ENCODE data around the gene RUNX3.

Gene RUNX3

GRCh38 chr1:24888971-24889676 lies 41.0 kb downstream of the RUNX3 start:
- DNase-seq (ENCODE audit: low read depth in 3 of 3, low spot score in 1 of 3): no peak

DNA sequence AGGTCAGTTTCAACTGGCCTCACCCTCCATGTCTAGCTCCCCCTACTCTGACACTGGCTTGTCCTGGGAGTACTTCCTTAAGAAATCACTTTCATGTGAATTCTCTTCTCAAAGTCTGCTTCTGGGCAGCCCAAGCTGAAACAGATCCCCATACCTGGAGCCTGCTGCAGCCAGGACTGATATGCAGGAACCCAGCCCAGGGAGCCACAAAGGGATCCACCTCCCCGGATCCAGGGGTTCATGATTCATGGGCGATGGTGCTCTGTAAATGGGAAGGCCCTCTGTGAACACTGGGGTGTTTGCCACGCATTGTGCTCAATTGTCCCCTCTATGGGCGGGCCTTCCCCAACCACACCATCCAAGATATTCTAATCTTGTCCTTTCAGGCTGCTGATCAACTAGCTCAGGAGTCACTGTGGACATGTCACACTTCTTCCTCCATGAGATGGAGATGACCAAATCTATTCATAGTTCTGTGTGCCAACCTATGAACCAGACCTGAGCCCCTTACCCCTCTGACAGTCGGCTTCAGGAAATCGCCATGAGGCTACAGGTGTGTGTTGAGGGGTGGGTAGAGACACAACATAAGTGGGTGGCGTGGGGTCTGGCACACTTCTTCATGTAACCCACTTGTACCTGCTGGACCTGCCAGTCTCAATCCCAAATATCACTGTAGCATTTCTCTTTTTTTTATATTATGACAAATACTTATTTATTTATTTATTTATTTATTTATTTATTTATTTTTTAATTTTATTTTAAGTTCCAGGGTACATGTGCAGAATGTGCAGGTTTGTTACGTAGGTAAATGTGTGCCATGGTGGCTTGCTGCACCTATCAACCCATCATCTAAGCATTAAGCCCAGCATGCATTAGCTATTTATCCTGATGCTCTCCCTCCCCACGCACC lies 41.8 kb downstream of the RUNX3 start:
- DNase-seq (ENCODE audit: low read depth in 3 of 3, low spot score in 1 of 3): no peak

- no peak for DNase-seq (ENCODE audit: low read depth in 3 of 3, low spot score in 1 of 3)
Observed at GRCh38 chr1:24886241-24886640, 43.8 kb downstream of the RUNX3 start.

DNA sequence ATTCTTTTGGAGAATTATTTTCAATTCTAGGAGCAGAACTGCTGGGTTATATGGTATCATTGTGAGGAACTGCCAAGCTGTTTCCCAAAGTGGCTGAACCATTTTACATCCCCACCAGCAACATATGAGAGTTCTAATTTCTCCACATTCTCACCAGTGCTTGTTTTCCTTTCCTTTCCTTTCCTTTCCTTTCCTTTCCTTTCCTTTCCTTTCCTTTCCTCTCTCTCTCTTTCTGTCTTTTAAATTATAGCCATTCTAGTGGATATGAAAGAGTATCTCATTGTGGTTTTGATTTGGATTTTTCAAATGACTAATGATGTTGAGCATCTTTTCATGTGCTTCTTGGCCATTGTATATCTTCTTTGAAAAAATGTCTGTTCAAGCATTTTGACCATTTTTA lies 45.3 kb downstream of the RUNX3 start:
- no peak for DNase-seq (ENCODE audit: low read depth in 3 of 3, low spot score in 1 of 3)

GRCh38 chr1:24881034-24881433 lies 49.0 kb downstream of the RUNX3 start:
- no peak for DNase-seq (ENCODE audit: low read depth in 3 of 3, low spot score in 1 of 3)

- DNase-seq (ENCODE audit: low read depth in 3 of 3, low spot score in 1 of 3): no peak
Observed at GRCh38 chr1:24878775-24879742, 51.0 kb downstream of the RUNX3 start.

DNA sequence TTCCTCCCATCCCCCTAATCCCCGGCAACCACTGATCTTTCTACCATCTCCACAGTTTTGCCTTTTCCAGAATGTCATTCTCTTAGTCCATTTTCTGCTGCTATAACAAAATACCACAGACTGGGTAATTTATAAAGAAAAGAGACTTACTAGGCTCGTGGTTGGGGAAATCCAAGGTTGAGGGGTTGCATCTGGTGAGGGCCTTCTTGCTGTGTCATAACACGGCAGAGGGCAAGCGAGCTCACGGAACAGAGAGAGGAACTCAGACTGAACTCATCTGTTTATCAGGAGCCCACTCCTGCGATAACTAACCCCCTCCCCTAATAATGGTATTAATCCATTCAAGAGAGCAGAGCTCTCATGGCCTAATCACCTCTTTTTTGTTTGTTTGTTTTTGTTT lies 52.0 kb downstream of the RUNX3 start:
- DNase-seq (ENCODE audit: low read depth in 3 of 3, low spot score in 1 of 3): no peak

GRCh38 chr1:24875991-24876506 lies 54.0 kb downstream of the RUNX3 start:
- DNase-seq (ENCODE audit: low read depth in 3 of 3, low spot score in 1 of 3): no peak

DNA sequence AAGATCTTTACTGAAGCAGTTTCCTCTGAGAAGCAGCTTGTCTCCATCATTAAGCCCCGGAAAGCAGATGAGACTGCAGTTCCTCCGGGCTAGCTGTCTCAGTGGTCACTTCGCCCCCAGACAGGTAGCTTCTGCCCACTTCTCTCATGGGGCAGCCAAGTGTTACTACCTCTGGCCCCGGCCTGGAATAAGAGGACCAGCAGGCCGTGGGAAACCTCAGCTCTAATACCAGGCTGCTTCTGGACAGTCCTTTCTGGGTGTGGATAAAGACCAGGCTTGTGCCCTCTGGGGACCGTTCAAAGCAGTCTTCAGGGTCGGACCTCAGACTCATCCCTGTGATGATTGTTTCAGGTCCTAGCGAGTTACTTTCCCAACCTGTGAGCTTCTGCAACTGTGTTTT lies 54.8 kb downstream of the RUNX3 start:
- no peak for DNase-seq (ENCODE audit: low read depth in 3 of 3, low spot score in 1 of 3)

- no peak for DNase-seq (ENCODE audit: low read depth in 3 of 3, low spot score in 1 of 3)
Observed at GRCh38 chr1:24874611-24875234, 55.4 kb downstream of the RUNX3 start.

DNA sequence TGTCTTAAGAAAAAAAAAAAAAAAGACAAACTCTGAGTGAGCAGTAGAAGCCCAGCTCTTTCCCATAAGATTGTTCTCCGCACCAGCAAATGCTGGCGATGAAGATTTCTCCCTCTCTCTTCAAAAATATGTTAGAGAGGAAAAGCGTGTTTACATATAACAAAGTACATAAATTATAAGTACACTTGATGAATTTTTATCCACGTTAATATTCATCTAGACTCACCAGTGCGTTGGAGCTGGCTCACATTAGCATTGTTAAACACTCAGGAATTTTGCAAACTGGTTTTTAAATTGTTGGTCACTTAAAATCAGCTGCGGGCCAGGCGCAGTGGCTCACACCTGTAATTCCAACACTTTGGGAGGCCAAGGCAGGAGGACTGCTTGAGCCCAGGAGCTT lies 56.0 kb downstream of the RUNX3 start:
- DNase-seq (ENCODE audit: low read depth in 3 of 3, low spot score in 1 of 3): no peak

GRCh38 chr1:24873148-24873547 lies 56.9 kb downstream of the RUNX3 start:
- no peak for DNase-seq (ENCODE audit: low read depth in 3 of 3, low spot score in 1 of 3)

DNA sequence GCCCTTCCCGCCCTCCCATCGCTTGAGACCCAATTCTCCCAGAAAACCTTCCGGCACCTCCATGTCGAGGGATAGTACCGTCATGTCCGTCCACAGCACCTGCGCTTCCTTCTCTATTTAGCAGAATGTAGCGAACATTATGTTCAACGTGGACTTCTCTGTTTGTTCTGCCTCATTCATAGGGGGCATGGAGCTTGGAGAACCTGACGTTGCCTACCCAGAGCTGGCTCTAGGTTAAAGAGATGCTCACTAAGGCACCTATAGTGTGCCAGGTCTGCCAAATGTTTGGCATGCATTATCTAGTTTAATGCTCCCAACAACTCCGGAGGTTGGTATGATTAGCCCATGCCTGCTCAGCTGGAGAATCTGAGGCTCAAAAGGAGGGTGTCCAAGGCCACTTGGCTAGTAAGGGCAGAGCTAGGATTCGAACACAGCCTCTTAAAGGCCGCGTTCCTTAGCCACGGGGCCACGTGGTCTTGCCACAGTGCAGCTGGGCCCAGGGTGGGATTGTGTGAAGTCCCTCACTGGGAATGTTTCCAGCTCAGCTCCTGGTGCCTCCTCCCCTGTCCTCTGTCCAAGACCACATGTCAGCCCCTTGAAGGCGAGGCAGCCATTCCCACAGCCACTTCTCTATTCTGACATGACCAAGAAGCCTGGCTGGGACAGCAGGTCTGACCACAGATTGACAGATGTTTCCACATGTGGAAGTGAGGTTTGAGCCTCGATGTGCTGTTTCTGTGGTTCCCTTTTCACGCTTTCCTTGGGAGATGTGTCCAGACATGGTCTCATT lies 57.8 kb downstream of the RUNX3 start:
- DNase-seq (ENCODE audit: low read depth in 3 of 3, low spot score in 1 of 3): no peak

DNA sequence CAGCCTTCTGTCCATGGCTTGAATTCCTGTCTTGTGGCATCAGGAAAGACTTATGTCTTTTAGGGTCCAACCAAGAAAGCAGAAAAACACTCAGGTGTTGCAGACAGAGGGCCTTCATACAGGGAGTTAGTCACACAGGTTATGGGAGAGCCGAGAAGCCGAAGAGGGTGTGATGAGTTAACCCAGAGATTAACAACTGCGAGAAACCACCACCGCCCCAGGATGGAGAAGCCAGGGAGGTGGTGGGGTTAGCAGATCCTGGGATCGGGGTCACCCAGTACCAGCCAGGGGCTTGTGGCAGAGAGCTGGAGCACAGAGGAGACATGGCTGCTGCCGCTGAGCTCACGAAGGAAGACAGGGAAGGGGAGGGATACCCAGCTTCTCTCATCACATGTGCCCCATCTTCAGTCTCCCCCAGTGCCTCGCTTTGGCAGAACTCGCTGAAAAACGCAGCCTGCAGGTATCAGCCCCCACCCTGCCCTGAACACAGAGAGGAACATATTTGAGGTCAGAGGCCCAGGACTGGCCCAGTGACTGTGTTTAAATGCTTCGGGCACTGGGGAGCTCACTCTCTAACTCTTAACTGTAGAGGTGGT lies 58.7 kb downstream of the RUNX3 start:
- DNase-seq (ENCODE audit: low read depth in 3 of 3, low spot score in 1 of 3): no peak

DNA sequence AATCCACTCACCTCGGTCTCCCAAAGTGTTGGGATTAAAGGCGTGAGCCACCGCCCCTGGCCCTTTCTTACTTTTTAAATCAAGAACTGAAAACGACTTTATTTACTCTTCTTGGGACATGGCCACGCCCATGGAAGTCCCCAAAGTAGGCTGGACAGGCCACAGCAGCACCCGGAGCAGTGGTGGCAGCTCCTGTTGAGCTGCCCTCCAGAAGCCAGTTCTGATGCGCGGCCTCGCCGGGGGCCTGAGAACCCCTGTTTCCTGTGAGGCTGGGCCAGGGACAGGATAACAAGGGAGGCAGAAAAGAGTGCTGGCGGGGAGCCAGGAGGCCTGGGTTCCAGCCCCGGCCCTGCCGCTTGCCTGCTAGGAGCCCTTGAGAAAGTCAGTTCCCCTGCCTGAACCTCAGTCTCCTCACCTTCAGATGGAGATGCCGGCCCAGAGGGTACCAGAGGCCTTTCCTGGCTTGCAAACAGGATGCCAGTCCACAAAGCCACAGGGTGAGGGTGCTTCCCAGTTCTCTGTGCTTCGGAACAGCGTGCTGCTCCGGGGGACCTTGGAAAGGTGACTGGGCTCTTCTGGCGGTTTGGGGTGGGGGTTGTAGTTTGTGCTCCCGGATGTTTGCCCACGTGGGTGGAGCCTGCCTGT lies 59.4 kb downstream of the RUNX3 start:
- no peak for DNase-seq (ENCODE audit: low read depth in 3 of 3, low spot score in 1 of 3)

GRCh38 chr1:24868016-24868875 lies 61.8 kb downstream of the RUNX3 start:
- DNase-seq (ENCODE audit: low read depth in 3 of 3, low spot score in 1 of 3): no peak

DNA sequence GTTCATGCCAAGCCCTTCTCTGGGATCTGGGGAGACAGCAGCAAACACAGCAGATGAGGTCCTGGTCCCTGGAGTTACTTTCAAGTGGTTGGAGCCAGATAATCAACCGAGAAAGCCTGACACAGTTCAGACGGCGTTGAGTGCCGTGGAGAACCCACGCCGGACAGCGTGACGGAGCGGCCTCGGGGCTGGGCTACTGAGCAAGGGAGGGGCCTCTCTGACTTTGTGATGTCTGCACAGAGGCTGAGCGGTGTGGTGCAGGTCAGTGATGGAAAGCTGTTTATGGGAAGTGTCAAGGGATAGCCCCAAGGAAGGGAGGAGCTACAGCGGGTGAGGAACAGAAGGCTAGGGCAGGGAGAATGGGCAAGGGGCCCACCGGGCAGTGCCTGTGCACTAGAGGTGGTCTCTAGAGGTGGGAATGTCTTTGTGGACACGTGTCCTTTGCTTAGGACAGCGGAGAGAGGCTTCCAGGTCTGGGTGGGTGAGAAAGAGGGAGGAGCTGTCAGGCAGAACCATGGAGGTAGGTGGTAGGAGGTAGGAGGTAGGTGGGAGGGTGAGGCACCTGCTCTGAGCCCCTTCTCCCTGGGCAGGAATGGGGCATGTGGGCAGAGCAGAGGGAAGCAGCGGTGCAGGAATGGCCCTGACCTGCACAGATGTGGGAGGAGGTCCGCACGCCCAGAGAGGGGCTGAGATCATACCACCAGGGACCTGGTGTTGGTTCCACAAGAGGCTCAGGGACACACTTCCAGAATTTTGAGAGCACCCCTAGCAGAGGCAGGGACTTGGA lies 62.8 kb downstream of the RUNX3 start:
- no peak for DNase-seq (ENCODE audit: low read depth in 3 of 3, low spot score in 1 of 3)
